H9 (cell line): ENCODE measurements around the gene NACC2. TPM values are rescaled to one million over a fixed set of nuclear protein-coding genes. Genes with fewer than 3 reads are reported as not detected.
A peak's percentile ranks its signal among the peaks of the same experiment; 100 is the strongest.

ENCODE experiments used
- DNase-seq: peaks from one replicate; pipeline ENCODE4 v3.0.0-alpha.2; 2017
- H2AFZ ChIP-seq: one replicate; pipeline ENCODE4 v1.6.1; 2013; ENCODE audit warnings: mild to moderate bottlenecking, low read length, control low read depth, moderate library complexity
- H2AK5ac ChIP-seq: 2 replicates; pipeline ENCODE4 v1.6.1; 2013; ENCODE audit warnings: low read length, control low read depth, mixed read lengths; ENCODE audit not compliant: insufficient read length
- H2BK120ac ChIP-seq: one replicate; pipeline ENCODE4 v1.6.1; 2013; ENCODE audit warnings: low read depth, mild to moderate bottlenecking, low read length, control low read depth, inconsistent platforms; ENCODE audit not compliant: poor library complexity, severe bottlenecking
- H2BK12ac ChIP-seq: 2 replicates; pipeline ENCODE4 v1.6.1; 2013; ENCODE audit warnings: low read length, control low read depth, mixed read lengths, low read depth; ENCODE audit not compliant: insufficient read length
- H2BK15ac ChIP-seq: 2 replicates; pipeline ENCODE4 v1.6.1; 2013; ENCODE audit warnings: low read depth, low read length, control low read depth
- H2BK20ac ChIP-seq: one replicate; pipeline ENCODE4 v1.6.1; 2013; ENCODE audit warnings: low read depth, mild to moderate bottlenecking, low read length, control low read depth, inconsistent platforms; ENCODE audit not compliant: poor library complexity, severe bottlenecking
- H2BK5ac ChIP-seq: 2 replicates; pipeline ENCODE4 v1.6.1; 2013; ENCODE audit warnings: low read length, control low read depth, mixed read lengths; ENCODE audit not compliant: insufficient read length
- H3K14ac ChIP-seq: 2 replicates; pipeline ENCODE4 v1.6.1; 2013; ENCODE audit warnings: low read length, control low read depth; ENCODE audit not compliant: insufficient read depth
- H3K18ac ChIP-seq: 2 replicates; pipeline ENCODE4 v1.6.1; 2013; ENCODE audit warnings: low read depth, mild to moderate bottlenecking, mixed read lengths, low read length, control low read depth; ENCODE audit not compliant: insufficient read length
- H3K23ac ChIP-seq: 2 replicates; pipeline ENCODE4 v1.6.1; 2013; ENCODE audit warnings: low read length, control low read depth, mixed read lengths, low read depth; ENCODE audit not compliant: insufficient read length
- H3K23me2 ChIP-seq: 2 replicates; pipeline ENCODE4 v1.6.1; 2013; ENCODE audit warnings: low read depth, mild to moderate bottlenecking, mixed read lengths, low read length, control low read depth; ENCODE audit not compliant: insufficient read length, poor library complexity, severe bottlenecking
- H3K27ac ChIP-seq: 2 replicates; pipeline ENCODE4 v1.5.1; 2013; ENCODE audit warnings: low read length, control low read depth, mixed read lengths, low read depth; ENCODE audit not compliant: insufficient read length
- H3K27me3 ChIP-seq: 2 replicates; pipeline ENCODE4 v1.6.1; 2013; ENCODE audit warnings: low read length, control low read depth, inconsistent platforms; ENCODE audit not compliant: insufficient read depth
- H3K4ac ChIP-seq: 2 replicates; pipeline ENCODE4 v1.6.1; 2013; ENCODE audit warnings: low read depth, mild to moderate bottlenecking, control low read depth, inconsistent platforms, low read length, moderate library complexity
- H3K4me1 ChIP-seq: 2 replicates; pipeline ENCODE4 v1.6.1; 2013; ENCODE audit warnings: low read length, control low read depth, inconsistent platforms; ENCODE audit not compliant: insufficient read depth
- H3K4me2 ChIP-seq: 2 replicates; pipeline ENCODE4 v1.6.1; 2013; ENCODE audit warnings: low read length, control low read depth, mixed read lengths; ENCODE audit not compliant: insufficient read length, insufficient read depth
- H3K56ac ChIP-seq: 2 replicates; pipeline ENCODE4 v1.6.1; 2013; ENCODE audit warnings: low read depth, mild to moderate bottlenecking, mixed read lengths, low read length, control low read depth; ENCODE audit not compliant: insufficient read length
- H3K79me1 ChIP-seq: 2 replicates; pipeline ENCODE4 v1.6.1; 2013; ENCODE audit warnings: low read depth, mild to moderate bottlenecking, moderate library complexity, low read length, control low read depth, inconsistent platforms; ENCODE audit not compliant: insufficient read depth, poor library complexity, severe bottlenecking
- H3K79me2 ChIP-seq: 2 replicates; pipeline ENCODE4 v1.6.1; 2013; ENCODE audit warnings: low read length, control low read depth, inconsistent platforms; ENCODE audit not compliant: insufficient read depth
- H3K9ac ChIP-seq: 2 replicates; pipeline ENCODE4 v1.6.1; 2013; ENCODE audit warnings: low read length, control low read depth, mixed read lengths; ENCODE audit not compliant: insufficient read length; ENCODE audit errors: extremely low read depth
- H3K9me3 ChIP-seq: one replicate; pipeline ENCODE4 v1.6.1; 2013; ENCODE audit warnings: low read depth, low read length, inconsistent platforms; ENCODE audit not compliant: control insufficient read depth
- H3T11ph ChIP-seq: one replicate; pipeline ENCODE4 v1.6.1; 2013; ENCODE audit warnings: mild to moderate bottlenecking, low read length, control low read depth, inconsistent platforms
- H4K20me1 ChIP-seq: one replicate; pipeline ENCODE4 v1.6.1; 2013; ENCODE audit not compliant: control insufficient read depth, insufficient read length, insufficient read depth
- H4K5ac ChIP-seq: 2 replicates; pipeline ENCODE4 v1.6.1; 2013; ENCODE audit warnings: low read depth, mild to moderate bottlenecking, mixed read lengths, low read length, control low read depth; ENCODE audit not compliant: insufficient read length
- H4K8ac ChIP-seq: replicated peaks from 2 replicates; pipeline ENCODE4 v1.6.1; 2013; ENCODE audit warnings: low read length, control low read depth, mixed read lengths, low read depth; ENCODE audit not compliant: insufficient read length
- H4K91ac ChIP-seq: 2 replicates; pipeline ENCODE4 v1.6.1; 2013; ENCODE audit warnings: low read depth, mild to moderate bottlenecking, moderate library complexity, mixed read lengths, low read length, control low read depth; ENCODE audit not compliant: insufficient read length
- H3K27ac Mint-ChIP-seq, 3 experiments: 2 replicates in 2 of 3; 3 replicates in 1 of 3; pipeline ENCODE4 v1.8.0; 2020 to 2021; ENCODE audit warnings: mixed read lengths in 3 of 3, mild to moderate bottlenecking in 1 of 3, moderate library complexity in 1 of 3
- H3K27me3 Mint-ChIP-seq: 2 replicates; pipeline ENCODE4 v1.8.0; 2021; ENCODE audit warnings: low read depth, mild to moderate bottlenecking, moderate library complexity, mixed read lengths
- H3K36me3 Mint-ChIP-seq, 3 experiments: 2 replicates in 2 of 3; 3 replicates in 1 of 3; pipeline ENCODE4 v1.8.0; 2020 to 2021; ENCODE audit warnings: low read depth in 3 of 3, mixed read lengths in 3 of 3; ENCODE audit not compliant: insufficient read depth in 1 of 3
- H3K4me1 Mint-ChIP-seq, 2 experiments: 2 replicates each; pipeline ENCODE4 v1.8.0; 2020; ENCODE audit warnings: mixed read lengths in 2 of 2
- H3K4me3 Mint-ChIP-seq, 2 experiments: 2 replicates in 1 of 2; 3 replicates in 1 of 2; pipeline ENCODE4 v1.8.0; 2020 to 2021; ENCODE audit warnings: mild to moderate bottlenecking in 2 of 2, mixed read lengths in 2 of 2, moderate library complexity in 1 of 2
- H3K9me3 Mint-ChIP-seq, 2 experiments: 2 replicates in 1 of 2; 3 replicates in 1 of 2; pipeline ENCODE4 v1.8.0; 2020; ENCODE audit warnings: mild to moderate bottlenecking in 2 of 2, mixed read lengths in 2 of 2, moderate library complexity in 1 of 2
- CTCF ChIP-seq: fragments of 200-600 bp; sonication (generic); conservative IDR thresholded peaks from 3 replicates; pipeline ENCODE4 v1.8.0; 2021; ENCODE audit warnings: antibody characterized with exemption, mild to moderate bottlenecking
- WGBS: extraction: QIAGEN DNeasy Blood & Tissue Kit; methylation state at CpG from one replicate; pipeline ENCODE4 v1.1.7; 2013; ENCODE audit warnings: missing lambda C conversion rate, low lambda C conversion rate, mixed read lengths; ENCODE audit not compliant: insufficient read length; ENCODE audit errors: extremely low coverage; 5-methylcytosine and 5-hydroxymethylcytosine counted together
- total RNA-seq: library from RNA; stranded (reverse); gene quantifications from 2 replicates; pipeline ENCODE4 v1.2.1, GENCODE V29; 2021

The NACC2 gene
- total RNA-seq, 1 experiment from 2014 or later: 11.5 TPM

- Histone ChIP-seq H2AFZ (no peak overlapping the region), H4K5ac (no peak overlapping the region), H2BK120ac (no peak overlapping the region), H3K23me2 (no peaks in the 10 kb centered on the region), H2BK12ac (no peak overlapping the region), H3K27ac (no peak overlapping the region), H3K79me1 (no peaks in the 10 kb centered on the region), H3K79me2 (no peaks in the 10 kb centered on the region), H3K4me1 (peaks cover 6% of the 10 kb centered on the region; the same call in 1 of the 2 replicates), H4K91ac (no peak overlapping the region), H3K56ac (no peak overlapping the region), H4K8ac (no peak overlapping the region), H2BK20ac (no peak overlapping the region), H3K9me3 (no peaks in the 10 kb centered on the region), H3K4me2 (peak overlapping the region; percentile 15), H2AK5ac (no peak overlapping the region), H2BK15ac (no peak overlapping the region), H3K18ac (no peak overlapping the region), H4K20me1 (no peaks in the 10 kb centered on the region), H3K14ac (no peak overlapping the region), H2BK5ac (no peak overlapping the region), H3T11ph (no peak overlapping the region), H3K4ac (no peak overlapping the region), H3K27me3 (no peaks in the 10 kb centered on the region), H3K23ac (no peak overlapping the region), H3K9ac (no peak overlapping the region)
- H3K4me3 Mint-ChIP-seq: peak overlapping the region in 1 of 2 experiments; percentile 64; a peak in 1 of 5 replicates
- no CpG with 5 or more reads among the region's 1 CpG for WGBS
- H3K27me3 Mint-ChIP-seq: no peaks in the 10 kb centered on the region; the same call in 1 of the 2 replicates
- TF ChIP-seq CTCF: no peak
- peaks cover 48 to 57% of the 10 kb centered on the region in 2 experiments for H3K4me1 Mint-ChIP-seq
- H3K36me3 Mint-ChIP-seq: no peaks in the 10 kb centered on the region; a peak in 1 of 7 replicates
- no peaks in the 10 kb centered on the region for H3K9me3 Mint-ChIP-seq
- peak overlapping the region in 2 of 3 experiments; percentile 63 to 85; a peak in 2 of 7 replicates for H3K27ac Mint-ChIP-seq
- no peak for DNase-seq
Measured at GRCh38 chr9:136104488-136104800, 9.4 kb upstream of the NACC2 start.
